T follicular helper cell (primary cell): ENCODE measurements around the gene TNFRSF4.
"Not testable (repeated sequence)": the region's sequence is repeated elsewhere in the genome, so short reads cannot be mapped to it uniquely, and the experiment has no call there.

Experiments
- DNase-seq: peaks from one replicate; pipeline ENCODE4 v3.0.0-alpha.2; 2020; ENCODE audit warnings: low read depth

The TNFRSF4 gene

DNA sequence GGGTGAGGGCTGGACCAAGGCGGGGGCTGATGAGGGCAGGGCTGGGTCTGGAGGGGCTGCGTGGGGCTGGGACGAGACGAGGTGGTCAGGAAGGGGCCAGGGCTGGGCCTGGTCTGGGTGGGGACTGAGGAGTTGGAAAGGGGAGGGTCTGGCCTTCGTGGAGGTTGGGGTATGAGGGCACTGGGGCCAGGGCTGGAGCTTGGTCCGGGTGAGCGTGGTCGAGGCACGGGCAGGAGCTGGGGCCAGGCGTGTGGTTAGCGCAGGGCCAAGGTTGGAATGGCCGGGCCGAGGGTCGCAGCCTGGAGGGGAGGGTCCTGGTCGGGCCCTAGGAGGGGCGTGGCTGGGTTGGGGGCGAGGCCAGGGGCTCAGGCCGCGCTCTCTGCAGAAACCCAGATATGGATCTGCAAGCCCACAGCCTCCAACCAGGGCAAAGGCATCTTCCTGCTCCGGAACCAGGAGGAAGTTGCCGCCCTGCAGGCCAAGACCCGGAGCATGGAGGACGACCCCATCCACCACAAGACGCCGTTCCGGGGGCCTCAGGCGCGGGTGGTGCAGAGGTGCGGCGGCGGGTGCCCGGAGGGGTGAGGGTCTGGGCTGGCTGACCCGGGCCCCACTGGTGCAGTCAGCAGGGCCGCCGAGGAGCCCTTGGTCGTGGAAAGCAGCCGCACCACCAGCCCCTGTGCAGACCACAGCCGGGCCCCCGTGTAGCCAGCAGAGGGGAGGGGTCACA lies 31.3 kb downstream of the TNFRSF4 start:
- DNase-seq = no peak

GRCh38 chr1:1181938-1182410 lies 32.0 kb downstream of the TNFRSF4 start:
- no peak for DNase-seq

- no peak for DNase-seq
These were observed 32.6 kb downstream of the TNFRSF4 start for GRCh38 chr1:1181129-1181937.

DNA sequence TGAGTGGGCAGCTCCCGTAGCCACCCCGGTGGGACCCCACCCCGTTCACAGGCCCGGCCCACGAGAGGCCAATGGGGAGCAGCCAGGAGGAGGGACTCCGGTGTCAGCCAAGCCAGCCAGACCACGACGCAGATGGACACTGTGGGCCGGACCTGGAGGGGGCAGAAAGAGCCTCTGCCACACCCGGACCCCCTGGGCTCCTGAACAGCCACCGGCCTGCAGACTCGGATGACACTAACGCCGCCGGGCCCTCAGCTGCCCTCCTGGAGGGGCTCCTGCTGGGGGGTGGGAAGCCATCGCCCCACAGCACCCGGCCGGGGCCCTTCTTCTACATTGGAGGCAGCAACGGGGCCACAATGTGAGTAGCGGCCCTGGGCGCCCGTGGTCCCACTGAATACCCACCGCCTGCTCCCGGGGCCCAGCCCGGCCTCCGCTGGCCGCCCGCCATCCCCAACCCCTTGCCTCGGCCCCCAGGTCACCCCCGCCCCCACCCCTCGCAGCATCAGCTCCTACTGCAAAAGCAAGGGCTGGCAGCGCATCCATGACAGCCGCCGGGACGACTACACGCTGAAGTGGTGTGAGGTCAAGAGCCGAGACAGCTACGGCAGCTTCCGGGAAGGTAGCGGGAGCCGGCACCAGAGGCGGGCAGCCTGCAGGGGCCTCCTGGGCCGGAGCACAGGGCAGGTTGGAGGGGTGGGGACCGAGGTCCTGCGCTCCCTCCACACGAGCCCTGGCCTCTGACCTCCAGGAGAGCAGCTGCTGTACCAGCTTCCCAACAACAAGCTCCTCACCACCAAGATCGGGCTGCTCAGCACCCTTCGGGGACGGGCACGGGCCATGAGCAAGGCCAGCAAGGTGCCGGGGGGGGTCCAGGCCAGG lies 33.7 kb downstream of the TNFRSF4 start:
- DNase-seq = no peak

DNA sequence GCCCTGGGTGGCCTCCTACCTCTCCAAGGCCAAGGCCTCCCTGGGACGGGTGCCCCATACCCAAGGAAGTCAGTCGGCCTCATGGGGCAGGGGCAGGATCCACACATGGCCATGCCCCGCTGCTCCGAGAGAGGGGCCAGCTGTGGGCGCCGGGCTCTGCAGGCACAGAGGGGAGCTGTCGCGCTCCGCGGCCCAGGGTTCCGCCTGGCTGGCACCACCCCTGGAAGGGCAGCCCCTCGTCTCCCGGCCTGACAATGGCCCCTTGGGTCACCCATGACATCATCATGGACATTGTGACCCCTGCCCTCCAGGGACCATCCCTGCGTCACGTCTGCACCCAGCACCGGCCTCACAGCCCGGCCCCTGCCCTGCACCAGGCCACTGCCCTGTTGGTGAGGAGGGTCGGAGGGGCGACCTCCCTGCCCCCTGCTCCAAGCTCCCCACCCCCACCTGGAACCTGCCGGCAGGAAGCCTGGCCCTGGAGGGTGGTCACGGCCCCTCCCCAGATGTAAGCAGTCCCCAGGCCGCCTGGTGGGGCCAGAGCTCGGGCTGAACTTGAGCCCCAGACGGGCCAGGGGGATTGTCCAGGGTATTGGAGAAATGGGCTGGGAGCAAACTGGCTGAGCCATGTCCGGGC lies 34.5 kb downstream of the TNFRSF4 start:
- no peak for DNase-seq

- DNase-seq = no peak
These were observed 35.1 kb downstream of the TNFRSF4 start for GRCh38 chr1:1178794-1179331.

DNA sequence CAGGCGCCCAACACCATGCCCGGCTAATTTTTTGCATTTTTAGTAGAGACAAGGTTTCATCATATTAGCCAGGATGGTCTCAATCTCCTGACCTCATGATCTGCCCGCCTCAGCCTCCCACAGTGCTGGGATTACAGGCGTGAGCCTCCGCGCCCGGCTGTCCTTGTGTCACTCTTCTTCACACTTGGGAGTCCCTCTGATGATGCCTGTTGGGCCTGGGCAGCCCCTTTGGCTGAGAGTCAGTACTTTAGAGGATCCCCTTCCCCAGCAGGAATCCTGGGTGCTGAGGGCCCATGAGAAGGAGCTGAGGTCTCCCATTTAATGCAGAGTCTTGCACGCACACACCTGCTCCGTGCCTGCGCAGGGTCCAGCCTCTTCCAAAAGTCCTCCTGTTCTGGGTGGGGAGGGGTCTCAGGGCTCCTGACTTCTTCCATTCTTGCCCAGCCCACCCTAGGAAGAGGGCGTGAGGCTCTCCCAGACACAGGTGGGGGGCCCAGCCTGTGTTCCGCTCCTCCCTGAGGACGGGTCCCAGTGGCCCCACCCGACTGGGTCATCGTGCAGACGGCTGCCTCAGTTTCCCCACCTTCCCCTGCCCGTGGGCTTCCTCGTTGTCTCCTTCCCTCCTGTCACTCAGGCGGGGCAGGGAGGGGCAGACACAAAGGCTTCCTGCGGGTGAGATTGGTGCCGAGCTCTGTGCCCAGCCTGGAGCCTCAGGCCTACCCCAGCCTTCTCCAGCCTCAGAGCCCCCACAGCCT lies 36.3 kb downstream of the TNFRSF4 start:
- DNase-seq = no peak

DNA sequence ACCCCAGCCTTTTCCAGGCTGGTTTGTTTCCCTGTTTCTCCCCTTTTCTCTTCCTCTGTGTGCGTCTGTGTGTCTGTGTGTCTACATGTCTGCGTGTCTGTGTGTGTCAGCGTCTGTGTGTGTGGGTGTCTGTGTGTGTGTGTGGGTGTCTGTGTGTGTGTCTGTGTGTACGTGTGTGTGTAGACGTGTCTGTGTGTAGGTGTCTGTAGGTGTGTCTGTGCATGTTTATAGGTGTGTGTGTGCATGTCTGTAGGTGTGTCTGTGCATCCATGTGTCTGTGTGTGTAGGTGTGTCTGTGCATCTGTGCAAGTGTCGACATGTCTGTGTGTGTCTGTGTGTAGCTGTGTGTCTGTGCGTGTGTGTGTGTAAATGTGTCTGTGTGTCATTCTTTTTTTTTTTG lies 37.0 kb downstream of the TNFRSF4 start:
- no peak for DNase-seq

GRCh38 chr1:1176063-1176761 lies 37.7 kb downstream of the TNFRSF4 start:
- not testable (repeated sequence) for DNase-seq

GRCh38 chr1:1175221-1176062 lies 38.5 kb downstream of the TNFRSF4 start:
- DNase-seq = no peak

DNA sequence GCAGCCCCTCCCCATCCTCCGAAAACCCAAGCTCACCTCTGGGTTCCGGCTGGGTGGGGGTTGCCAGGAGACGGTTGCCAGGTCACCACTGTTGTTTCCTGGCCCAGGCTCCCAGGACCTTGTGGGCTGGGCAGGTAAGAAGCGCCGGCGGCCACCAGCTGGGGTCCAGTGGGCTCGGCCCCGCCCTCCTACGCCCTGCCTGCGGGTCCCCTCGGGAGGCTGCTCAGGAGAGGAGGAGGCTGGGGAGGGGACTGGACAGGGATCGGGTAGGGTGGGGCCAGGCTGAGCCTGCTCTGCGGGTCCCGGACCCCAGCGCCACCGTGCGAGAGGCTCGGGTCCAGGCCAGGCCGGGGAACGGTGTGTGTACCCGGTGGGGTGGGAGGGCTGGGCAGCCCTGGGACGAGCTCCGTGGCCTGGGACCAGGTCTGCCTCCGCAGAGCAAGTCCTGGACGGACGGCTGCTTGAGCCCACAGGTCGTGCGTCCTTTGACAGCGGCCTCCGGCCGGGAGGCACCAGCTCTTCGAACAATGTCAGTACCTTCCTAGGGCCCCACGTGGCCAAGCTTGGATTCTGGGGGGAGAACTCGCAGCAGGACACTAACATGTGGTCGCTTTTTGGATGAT lies 40.0 kb downstream of the TNFRSF4 start, which contains the start of gene TTLL10:
TTLL10 (plus strand) TSS at position 88 of the 623 bp plus-strand sequence. CDS start 5,336 bp downstream, outside the sequence.
- DNase-seq = no peak

GRCh38 chr1:1173061-1173792 lies 40.7 kb downstream of the TNFRSF4 start:
- DNase-seq = no peak

- DNase-seq = no peak
These were observed 42.2 kb downstream of the TNFRSF4 start for GRCh38 chr1:1171546-1172340.

GRCh38 chr1:1171161-1171545 lies 42.8 kb downstream of the TNFRSF4 start:
- DNase-seq = no peak

DNA sequence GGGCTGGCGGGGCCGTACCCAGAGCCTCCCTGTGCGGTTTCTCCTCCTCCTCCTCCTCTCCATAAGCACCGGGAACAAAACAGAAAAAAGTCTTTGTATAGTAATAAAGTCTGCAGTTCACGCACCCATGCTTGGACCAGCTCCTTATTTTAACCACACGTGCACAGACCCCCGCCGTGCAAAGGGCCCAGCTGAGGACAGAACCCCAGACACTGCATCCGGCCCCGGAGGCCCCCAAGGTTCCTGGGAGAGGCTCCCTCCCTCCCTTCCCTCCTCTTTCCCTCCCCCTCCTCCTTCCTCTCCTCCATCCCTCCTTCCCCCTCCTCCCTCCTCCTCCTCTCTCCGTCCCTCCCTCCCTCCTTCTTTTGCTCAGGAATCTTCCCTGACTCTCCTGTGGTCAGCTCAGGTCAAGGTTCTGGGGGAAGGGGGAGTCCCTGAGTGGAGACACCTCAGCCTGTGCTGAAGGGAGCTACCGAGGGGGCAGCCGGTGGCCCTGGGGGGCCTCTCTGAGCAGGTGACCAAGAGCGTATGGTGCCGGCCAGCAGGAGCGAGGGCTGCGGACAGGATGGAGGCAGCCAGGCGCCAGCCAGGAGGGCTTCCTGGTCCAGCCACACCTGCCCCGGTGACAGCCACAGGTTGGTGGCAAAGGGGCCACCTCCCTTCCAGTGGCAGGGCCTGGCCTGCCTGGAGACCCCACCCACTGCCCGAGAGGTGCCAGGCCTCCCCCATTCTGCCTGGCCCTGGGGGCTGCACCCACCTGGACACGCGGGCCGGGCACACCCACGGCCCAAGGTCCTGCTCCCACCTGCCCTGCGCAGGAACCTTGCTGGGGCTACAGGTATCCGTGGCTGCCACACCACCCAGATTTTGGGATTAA lies 43.5 kb downstream of the TNFRSF4 start:
- DNase-seq = no peak
